Thyroid gland (tissue), 4 donors: ENCODE data around the gene NTN1.

Experiments used
- CTCF ChIP-seq, 6 experiments: fragments of 200-600 bp in 3 of 6; fragments of 450-650 bp in 3 of 6; sonication (generic) in 3 of 6; IDR thresholded peaks; one replicate each; pipeline ENCODE4 v1.5.1; 2016 to 2019; ENCODE audit warnings: antibody characterized with exemption in 6 of 6, mild to moderate bottlenecking in 2 of 6, inconsistent platforms in 1 of 6, moderate library complexity in 1 of 6
- POLR2A ChIP-seq, 2 donors: fragments of 450-650 bp; IDR thresholded peaks; one replicate each; pipeline ENCODE4 v1.6.1; 2017; ENCODE audit warnings: antibody characterized with exemption in 2 of 2, mild to moderate bottlenecking in 2 of 2, moderate library complexity in 1 of 2

GRCh38 chr17:9018726-9019125, 2.6 kb upstream of the NTN1 start:
- TF ChIP-seq CTCF (IDR thresholded peaks at IDR 0.05): no peak
- TF ChIP-seq POLR2A (IDR thresholded peaks at IDR 0.05): no peak
